Fibroblast of mammary gland (primary cell): ENCODE data around the gene NEDD4.
"Not testable (repeated sequence)": the region's sequence is repeated elsewhere in the genome, so short reads cannot be mapped to it uniquely, and the experiment has no call there.

Experiments used
- DNase-seq: peaks from one replicate; pipeline ENCODE4 v3.0.0-alpha.2; 2010; ENCODE audit warnings: low read depth
- H3K4me3 ChIP-seq: 2 replicates; pipeline ENCODE4 v1.5.1; 2011; ENCODE audit warnings: low read depth, mild to moderate bottlenecking, low read length, moderate library complexity; ENCODE audit not compliant: control insufficient read depth
- TF ChIP-seq, protein P1 (sequence below): conservative IDR thresholded peaks from 2 replicates; pipeline ENCODE4 v1.5.1; 2011; ENCODE audit warnings: low read depth, low read length, inconsistent platforms; ENCODE audit not compliant: control insufficient read depth, insufficient read depth

The NEDD4 gene

DNA sequence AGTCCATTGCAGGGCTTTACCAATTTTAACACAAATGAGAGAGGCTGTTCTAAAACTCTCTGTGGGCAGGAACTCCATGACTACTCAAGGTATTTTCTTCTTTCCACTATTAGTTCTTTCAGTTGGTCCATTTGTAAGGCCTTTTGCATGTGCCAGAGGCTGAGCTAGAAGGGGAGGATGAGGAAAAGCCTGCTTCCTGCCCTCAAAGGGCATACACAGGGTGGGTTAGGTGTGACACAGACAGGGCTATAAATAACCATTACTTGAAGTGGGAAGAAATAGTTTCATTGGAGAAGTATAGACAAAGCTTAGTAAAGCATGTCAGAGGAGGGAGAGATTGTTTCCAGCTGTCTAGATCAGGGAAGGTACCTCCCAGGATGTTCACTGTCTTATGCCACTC, 198.4 kb downstream of the NEDD4 start:
- no peak overlapping the region for H3K4me3 ChIP-seq
- TF ChIP-seq, protein P1, sequence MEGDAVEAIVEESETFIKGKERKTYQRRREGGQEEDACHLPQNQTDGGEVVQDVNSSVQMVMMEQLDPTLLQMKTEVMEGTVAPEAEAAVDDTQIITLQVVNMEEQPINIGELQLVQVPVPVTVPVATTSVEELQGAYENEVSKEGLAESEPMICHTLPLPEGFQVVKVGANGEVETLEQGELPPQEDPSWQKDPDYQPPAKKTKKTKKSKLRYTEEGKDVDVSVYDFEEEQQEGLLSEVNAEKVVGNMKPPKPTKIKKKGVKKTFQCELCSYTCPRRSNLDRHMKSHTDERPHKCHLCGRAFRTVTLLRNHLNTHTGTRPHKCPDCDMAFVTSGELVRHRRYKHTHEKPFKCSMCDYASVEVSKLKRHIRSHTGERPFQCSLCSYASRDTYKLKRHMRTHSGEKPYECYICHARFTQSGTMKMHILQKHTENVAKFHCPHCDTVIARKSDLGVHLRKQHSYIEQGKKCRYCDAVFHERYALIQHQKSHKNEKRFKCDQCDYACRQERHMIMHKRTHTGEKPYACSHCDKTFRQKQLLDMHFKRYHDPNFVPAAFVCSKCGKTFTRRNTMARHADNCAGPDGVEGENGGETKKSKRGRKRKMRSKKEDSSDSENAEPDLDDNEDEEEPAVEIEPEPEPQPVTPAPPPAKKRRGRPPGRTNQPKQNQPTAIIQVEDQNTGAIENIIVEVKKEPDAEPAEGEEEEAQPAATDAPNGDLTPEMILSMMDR, result no peak
- no peak for DNase-seq

GRCh38 chr15:55791551-55792400, 201.6 kb downstream of the NEDD4 start:
- TF ChIP-seq, protein P1, result no peak
- DNase-seq, result peak; percentile 72
- no peak overlapping the region for H3K4me3 ChIP-seq

GRCh38 chr15:55789066-55789660, 204.2 kb downstream of the NEDD4 start:
- peak; percentile 16 for DNase-seq
- H3K4me3 ChIP-seq, result no peak overlapping the region
- TF ChIP-seq, protein P1, result peak; percentile 68

- DNase-seq, result no peak
- TF ChIP-seq, protein P1, result no peak
- no peak overlapping the region for H3K4me3 ChIP-seq
Measured at GRCh38 chr15:55786341-55786740, 207.1 kb downstream of the NEDD4 start.

DNA sequence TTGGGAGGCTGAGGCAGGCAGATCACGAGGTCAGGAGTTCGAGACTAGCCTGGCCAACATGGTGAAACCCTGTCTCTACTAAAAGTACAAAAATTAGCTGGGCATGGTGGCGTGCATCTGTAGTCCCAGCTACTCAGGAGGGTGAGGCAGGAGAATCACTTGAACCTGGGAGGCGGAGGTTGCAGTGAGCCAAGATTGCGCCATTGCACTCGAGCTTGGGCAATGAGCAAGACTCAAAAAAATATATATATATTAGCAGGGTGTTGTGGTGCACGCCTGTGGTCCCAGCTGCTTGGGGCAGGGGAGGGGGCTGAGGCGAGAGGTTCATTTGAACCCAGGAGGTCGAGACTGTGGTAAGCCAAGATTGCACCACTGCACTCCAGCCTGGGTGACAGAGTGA, 207.8 kb downstream of the NEDD4 start:
- not testable (repeated sequence) for DNase-seq, H3K4me3 ChIP-seq

DNA sequence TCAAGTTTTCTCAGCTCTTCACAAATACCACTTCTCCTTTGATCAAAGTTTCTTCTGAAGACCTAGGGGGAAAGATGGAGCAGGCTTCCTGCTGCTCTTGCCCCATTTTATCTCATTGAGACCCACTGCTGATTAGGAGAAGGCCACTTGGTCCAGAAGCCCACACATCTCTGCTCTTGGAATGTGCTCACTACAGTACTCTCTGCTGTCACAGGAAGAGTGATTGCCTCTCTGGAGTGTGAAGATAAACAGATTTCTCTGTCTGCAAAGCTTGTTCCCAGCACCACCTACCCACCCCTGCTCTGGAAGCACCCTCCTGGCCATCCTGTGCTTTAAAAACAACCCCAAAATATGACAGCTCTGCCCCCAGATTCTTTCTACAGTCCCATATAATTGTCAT, 209.1 kb downstream of the NEDD4 start:
- H3K4me3 ChIP-seq, result no peak overlapping the region
- TF ChIP-seq, protein P1, result no peak
- DNase-seq, result no peak

DNA sequence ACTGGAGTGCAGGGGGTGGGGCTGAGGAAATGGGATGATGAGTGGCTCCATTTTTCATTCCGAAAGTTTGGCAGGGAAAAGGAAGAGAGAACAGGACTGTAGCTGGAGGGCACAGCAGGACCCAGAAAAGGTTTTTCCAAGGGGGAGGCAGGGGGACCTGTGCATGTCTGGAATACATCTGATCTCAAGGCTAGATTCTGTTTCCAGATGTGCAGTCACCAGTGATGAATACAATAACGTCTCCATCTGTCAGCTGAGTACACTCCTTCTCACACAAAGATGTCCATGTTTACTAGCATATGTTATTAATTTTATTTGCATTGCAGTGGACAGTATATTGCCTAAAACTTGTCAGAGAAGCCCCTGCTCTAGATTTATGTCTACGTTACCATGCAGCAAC, 210.5 kb downstream of the NEDD4 start:
- no peak overlapping the region for H3K4me3 ChIP-seq
- TF ChIP-seq, protein P1, result no peak
- DNase-seq, result no peak
